ENCODE measurements around the gene TBC1D9B. TPM values are rescaled to one million over a fixed set of nuclear protein-coding genes. Genes with fewer than 3 reads are reported as not detected.

TBC1D9B gene
- total RNA-seq, 4 donors from 2014 or later, result 75.5 to 115 (median 94.3) TPM

DNA sequence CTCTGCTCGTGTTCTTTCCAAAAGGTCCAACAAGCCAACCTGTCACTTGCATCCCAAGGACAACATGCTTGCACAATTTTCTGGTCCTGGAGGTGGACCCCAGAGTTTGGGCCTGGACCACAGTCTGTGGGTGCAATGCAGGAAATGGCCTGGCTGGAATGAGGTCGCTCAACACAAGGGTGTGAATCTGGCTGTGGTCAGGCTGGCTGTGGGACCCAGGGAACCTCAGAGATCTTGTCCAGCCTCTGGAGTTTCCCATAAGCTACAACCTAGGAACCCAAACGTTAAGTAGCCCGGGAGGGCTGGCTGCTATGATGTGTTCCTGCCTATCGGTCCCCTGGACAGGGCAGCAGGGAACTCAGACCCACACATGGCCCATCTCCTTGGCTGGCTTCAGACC is 15.4 kb downstream of the TBC1D9B start:
- WGBS, 2 donors, result 92 to 100% methylated on average over 1 to 5 of the region's 5 CpGs
- no peaks in the 10 kb centered on the region for H3K27me3 ChIP-seq
- peaks cover 47 to 68% of the 10 kb centered on the region in 2 donors for H3K36me3 ChIP-seq
- no peaks in the 10 kb centered on the region for H3K9me3 ChIP-seq
- no peak for TF ChIP-seq POLR2A (IDR thresholded peaks at IDR 0.05)
- TF ChIP-seq, protein P1, sequence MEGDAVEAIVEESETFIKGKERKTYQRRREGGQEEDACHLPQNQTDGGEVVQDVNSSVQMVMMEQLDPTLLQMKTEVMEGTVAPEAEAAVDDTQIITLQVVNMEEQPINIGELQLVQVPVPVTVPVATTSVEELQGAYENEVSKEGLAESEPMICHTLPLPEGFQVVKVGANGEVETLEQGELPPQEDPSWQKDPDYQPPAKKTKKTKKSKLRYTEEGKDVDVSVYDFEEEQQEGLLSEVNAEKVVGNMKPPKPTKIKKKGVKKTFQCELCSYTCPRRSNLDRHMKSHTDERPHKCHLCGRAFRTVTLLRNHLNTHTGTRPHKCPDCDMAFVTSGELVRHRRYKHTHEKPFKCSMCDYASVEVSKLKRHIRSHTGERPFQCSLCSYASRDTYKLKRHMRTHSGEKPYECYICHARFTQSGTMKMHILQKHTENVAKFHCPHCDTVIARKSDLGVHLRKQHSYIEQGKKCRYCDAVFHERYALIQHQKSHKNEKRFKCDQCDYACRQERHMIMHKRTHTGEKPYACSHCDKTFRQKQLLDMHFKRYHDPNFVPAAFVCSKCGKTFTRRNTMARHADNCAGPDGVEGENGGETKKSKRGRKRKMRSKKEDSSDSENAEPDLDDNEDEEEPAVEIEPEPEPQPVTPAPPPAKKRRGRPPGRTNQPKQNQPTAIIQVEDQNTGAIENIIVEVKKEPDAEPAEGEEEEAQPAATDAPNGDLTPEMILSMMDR (IDR thresholded peaks at IDR 0.05), result no peak
- H3K4me1 ChIP-seq, result no peaks in the 10 kb centered on the region
- H3K27ac ChIP-seq, result no peak overlapping the region
- intact Hi-C loops (cut with DNase I), result no loop called here
- no peak overlapping the region for H3K4me3 ChIP-seq (replicated peaks in 1 of 3)
- no peak for DNase-seq

DNA sequence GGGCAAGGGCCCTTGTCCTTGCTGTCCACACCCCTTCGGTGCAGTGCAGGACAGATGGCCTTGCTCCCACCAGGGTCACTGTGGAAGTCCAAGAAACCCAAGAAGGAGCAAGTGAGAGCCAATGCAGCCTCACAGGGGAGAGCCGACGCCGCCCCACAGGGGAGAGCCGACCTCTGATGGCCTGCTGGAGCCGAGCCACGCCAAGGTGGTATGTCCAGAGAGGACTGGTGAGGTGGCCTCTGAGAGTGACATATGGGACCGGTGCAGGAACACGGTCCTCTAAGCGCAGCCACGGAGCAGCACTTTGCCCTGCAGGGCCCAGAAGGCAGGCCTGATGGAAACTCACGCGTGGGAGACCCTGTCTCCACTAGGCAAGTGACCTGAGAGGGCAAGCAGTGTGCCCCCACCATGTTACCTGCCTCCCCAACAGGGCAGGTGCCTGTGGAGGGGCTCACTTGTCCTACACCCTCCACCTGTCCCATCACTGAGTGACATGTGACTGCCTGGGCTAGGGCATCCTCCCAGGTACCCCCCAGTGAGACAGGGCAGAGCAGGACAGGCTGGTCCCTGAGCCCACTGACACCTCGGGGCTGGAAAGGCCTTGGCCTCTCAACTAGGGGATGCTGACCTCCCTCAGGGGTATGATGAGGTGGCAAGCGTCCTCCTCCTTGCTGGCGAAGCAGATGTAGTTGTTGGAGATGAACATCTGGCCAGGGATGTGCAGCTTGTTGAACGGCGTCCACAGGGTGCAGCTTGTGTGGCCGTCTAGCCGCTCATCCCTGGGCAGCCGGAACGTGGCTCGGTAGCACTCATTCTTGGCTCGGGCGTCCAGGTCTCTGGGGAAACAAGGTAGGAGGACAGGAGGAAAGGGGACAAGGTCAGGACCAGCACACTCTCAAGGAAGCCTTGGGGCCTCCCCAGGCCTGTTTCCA is 16.7 kb downstream of the TBC1D9B start:
- Histone ChIP-seq H3K4me3 (replicated peaks in 1 of 3) (no peak overlapping the region), H3K27me3 (no peaks in the 10 kb centered on the region), H3K9me3 (no peaks in the 10 kb centered on the region), H3K36me3 (peaks cover 52 to 64% of the 10 kb centered on the region in 2 donors), H3K4me1 (no peaks in the 10 kb centered on the region), H3K27ac (no peak overlapping the region)
- no peak for DNase-seq
- TF ChIP-seq, protein P1 (IDR thresholded peaks at IDR 0.05), result no peak
- TF ChIP-seq POLR2A (IDR thresholded peaks at IDR 0.05), result no peak
- intact Hi-C loops (cut with DNase I), result no loop called here
- 92 to 98% methylated on average over 21 of the region's 25 CpGs for WGBS, 2 donors

DNA sequence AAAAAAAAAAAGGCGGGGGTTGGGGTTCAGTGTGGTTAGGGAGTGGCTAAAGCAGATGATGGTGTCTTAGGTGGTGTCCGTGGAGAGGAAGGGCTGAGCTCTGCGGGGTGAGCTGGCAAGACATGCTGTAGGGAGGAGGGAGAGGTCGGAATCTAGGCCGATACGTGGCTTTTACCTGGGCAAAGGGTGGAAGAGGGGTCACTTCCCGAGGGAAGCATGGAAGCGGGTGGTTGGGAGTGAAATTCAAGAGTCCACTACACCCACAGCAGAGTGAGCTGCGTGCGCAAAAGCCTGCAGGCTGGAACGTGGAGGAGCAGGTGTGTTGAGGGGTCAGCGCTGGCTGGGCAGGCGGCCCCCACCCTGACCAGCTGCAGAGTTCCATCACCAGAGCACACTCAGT is 17.8 kb downstream of the TBC1D9B start:
- Histone ChIP-seq H3K27me3 (no peaks in the 10 kb centered on the region), H3K36me3 (peaks cover 52 to 64% of the 10 kb centered on the region in 2 donors), H3K4me1 (no peaks in the 10 kb centered on the region), H3K27ac (no peak overlapping the region), H3K4me3 (replicated peaks in 1 of 3) (no peak overlapping the region), H3K9me3 (no peaks in the 10 kb centered on the region)
- DNase-seq, result no peak
- intact Hi-C loops (cut with DNase I), result no loop called here
- WGBS, 2 donors, result 93 to 94% methylated on average over 13 of the region's 13 CpGs
- no peak for TF ChIP-seq POLR2A (IDR thresholded peaks at IDR 0.05)
- TF ChIP-seq, protein P1 (IDR thresholded peaks at IDR 0.05), result no peak

DNA sequence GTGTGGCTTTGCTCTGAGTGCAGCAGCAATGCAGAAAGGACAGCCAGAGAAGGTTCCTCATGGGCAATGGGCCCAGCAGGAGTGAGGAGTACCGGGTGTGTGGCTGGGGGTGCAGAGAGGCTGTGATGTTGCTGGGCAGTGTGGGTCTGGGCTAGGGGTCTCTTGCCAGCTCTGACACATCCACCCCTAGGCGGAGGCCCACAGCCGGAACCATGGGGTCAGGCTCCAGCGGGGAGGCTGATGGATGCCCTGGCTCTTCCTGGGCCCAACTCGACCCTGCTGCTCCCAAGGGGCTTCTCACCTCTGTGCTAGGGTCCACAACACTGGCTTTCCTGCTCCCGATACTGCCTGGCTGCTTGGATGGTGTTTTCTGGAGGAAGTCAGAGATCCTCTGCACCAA is 19.9 kb downstream of the TBC1D9B start:
- Histone ChIP-seq H3K36me3 (peaks cover 56 to 59% of the 10 kb centered on the region in 2 donors), H3K9me3 (no peaks in the 10 kb centered on the region), H3K27me3 (no peaks in the 10 kb centered on the region), H3K4me3 (replicated peaks in 1 of 3) (no peak overlapping the region), H3K4me1 (no peaks in the 10 kb centered on the region), H3K27ac (no peak overlapping the region)
- TF ChIP-seq, protein P1 (IDR thresholded peaks at IDR 0.05), result no peak
- TF ChIP-seq POLR2A (IDR thresholded peaks at IDR 0.05), result no peak
- 94 to 96% methylated on average over 3 to 6 of the region's 6 CpGs for WGBS, 2 donors
- DNase-seq, result no peak
- intact Hi-C loops (cut with DNase I), result no loop called here

DNA sequence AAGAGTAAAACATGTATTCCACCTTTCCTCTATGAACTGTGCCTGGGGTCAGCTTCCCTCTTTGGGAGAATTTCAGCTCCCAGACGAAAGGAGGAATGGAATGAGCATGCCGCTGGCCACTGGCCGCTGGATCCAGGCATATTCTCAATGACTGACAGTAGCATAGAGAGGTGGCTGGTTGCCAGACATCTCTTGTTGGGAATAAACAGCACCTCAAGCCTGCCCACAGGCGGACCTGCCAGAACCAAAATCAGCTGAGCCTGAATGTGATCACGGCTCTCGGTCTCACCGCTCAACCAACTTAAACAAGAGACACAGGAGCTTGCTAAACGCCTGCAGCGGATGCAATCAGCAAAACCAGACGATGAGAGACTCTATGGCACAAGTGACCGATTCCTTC is 20.6 kb downstream of the TBC1D9B start:
- no peak for DNase-seq
- TF ChIP-seq POLR2A (IDR thresholded peaks at IDR 0.05), result no peak
- TF ChIP-seq, protein P1 (IDR thresholded peaks at IDR 0.05), result no peak
- Histone ChIP-seq H3K4me3 (replicated peaks in 1 of 3) (no peak overlapping the region), H3K27ac (no peak overlapping the region), H3K4me1 (no peaks in the 10 kb centered on the region), H3K27me3 (no peaks in the 10 kb centered on the region), H3K9me3 (no peaks in the 10 kb centered on the region), H3K36me3 (peaks cover 49 to 52% of the 10 kb centered on the region in 2 donors)
- intact Hi-C loops (cut with DNase I), result no loop called here
- 91 to 93% methylated on average over 11 of the region's 11 CpGs for WGBS, 2 donors

Measured in thyroid gland (tissue), 4 donors.